Neural progenitor cell (in vitro differentiated cells): ENCODE results near the gene COX7A1. TPM values are rescaled to one million over a fixed set of nuclear protein-coding genes. Genes with fewer than 3 reads are reported as not detected.

Experiments used
- DNase-seq: peaks from one replicate; pipeline ENCODE4 v3.0.0-alpha.2; 2016; ENCODE audit warnings: low spot score
- H2AFZ ChIP-seq: fragments of 200-600 bp; sonication (generic); replicated peaks from 2 replicates; pipeline ENCODE4 v1.6.1; 2016; ENCODE audit warnings: antibody characterized with exemption
- H3F3A ChIP-seq: fragments of 200-600 bp; sonication (generic); 2 replicates; pipeline ENCODE4 v1.6.1; 2016; ENCODE audit warnings: antibody characterized with exemption, low read depth
- H3K27ac ChIP-seq: fragments of 200-600 bp; sonication (generic); 2 replicates; pipeline ENCODE4 v1.5.1; 2016; ENCODE audit warnings: mild to moderate bottlenecking
- H3K27me3 ChIP-seq: fragments of 200-600 bp; sonication (generic); 2 replicates; pipeline ENCODE4 v1.6.1; 2016; ENCODE audit warnings: mild to moderate bottlenecking, moderate library complexity
- H3K36me3 ChIP-seq: fragments of 200-600 bp; sonication (generic); 2 replicates; pipeline ENCODE4 v1.5.1; 2016
- H3K4me1 ChIP-seq: fragments of 200-600 bp; sonication (generic); 2 replicates; pipeline ENCODE4 v1.6.1; 2016; ENCODE audit warnings: mixed run types
- H3K4me2 ChIP-seq: fragments of 200-600 bp; sonication (generic); 2 replicates; pipeline ENCODE4 v1.6.1; 2016
- H3K4me3 ChIP-seq: fragments of 200-600 bp; sonication (generic); 2 replicates; pipeline ENCODE4 v1.5.1; 2016
- H3K79me2 ChIP-seq: fragments of 200-600 bp; sonication (generic); 2 replicates; pipeline ENCODE4 v1.6.1; 2016; ENCODE audit warnings: low read depth
- H3K9ac ChIP-seq: fragments of 200-600 bp; sonication (generic); 2 replicates; pipeline ENCODE4 v1.6.1; 2016
- H3K9me3 ChIP-seq: fragments of 200-600 bp; sonication (generic); 2 replicates; pipeline ENCODE4 v1.5.1; 2016; ENCODE audit warnings: low read depth
- H4K20me1 ChIP-seq: fragments of 200-600 bp; sonication (generic); 2 replicates; pipeline ENCODE4 v1.6.1; 2016; ENCODE audit warnings: low read depth
- H3K27ac Mint-ChIP-seq: 3 replicates; pipeline ENCODE4 v1.8.0; 2021; ENCODE audit warnings: mixed read lengths
- H3K27me3 Mint-ChIP-seq: 2 replicates; pipeline ENCODE4 v1.8.0; 2022; ENCODE audit warnings: low read depth, mild to moderate bottlenecking, inconsistent platforms, moderate library complexity, mixed read lengths; ENCODE audit not compliant: insufficient read depth
- H3K36me3 Mint-ChIP-seq: 3 replicates; pipeline ENCODE4 v1.8.0; 2021; ENCODE audit warnings: mixed read lengths
- H3K4me1 Mint-ChIP-seq: 3 replicates; pipeline ENCODE4 v1.8.0; 2021; ENCODE audit warnings: mixed read lengths
- H3K4me3 Mint-ChIP-seq: 3 replicates; pipeline ENCODE4 v1.8.0; 2021; ENCODE audit warnings: mild to moderate bottlenecking, moderate library complexity, mixed read lengths
- H3K9me3 Mint-ChIP-seq: 3 replicates; pipeline ENCODE4 v1.8.0; 2020; ENCODE audit warnings: mixed read lengths
- EZH2 ChIP-seq: fragments of 200-600 bp; sonication (generic); IDR thresholded peaks from 2 replicates; pipeline ENCODE4 v1.6.1; 2017; ENCODE audit warnings: antibody characterized with exemption, mild to moderate bottlenecking, moderate library complexity
- EZH2phosphoT487 ChIP-seq: fragments of 200-600 bp; sonication (generic); IDR thresholded peaks from 2 replicates; pipeline ENCODE4 v1.6.1; 2017; ENCODE audit warnings: antibody characterized with exemption
- total RNA-seq: library from RNA; depleted of rRNA; stranded (reverse); fragments of >200 nt; gene quantifications from 2 replicates; pipeline ENCODE4 v1.2.3, GENCODE V29; 2015; ENCODE audit warnings: low replicate concordance
- TF ChIP-seq, protein P1 (sequence below): fragments of 200-600 bp; sonication (generic); IDR thresholded peaks from 2 replicates; pipeline ENCODE4 v1.5.1; 2017; ENCODE audit warnings: antibody characterized with exemption, mild to moderate bottlenecking

COX7A1 gene
- total RNA-seq, 1 donor from 2014 or later = not detected

GRCh38 chr19:36151144-36152018 is 866 bp downstream of the COX7A1 start:
- Histone ChIP-seq H3K4me2 (no peak overlapping the region), H3K4me1 (peaks cover 4% of the 10 kb centered on the region), H3K27me3 (no peaks in the 10 kb centered on the region), H3K79me2 (no peaks in the 10 kb centered on the region), H3K9ac (no peak overlapping the region), H3K36me3 (no peaks in the 10 kb centered on the region), H3K4me3 (no peak overlapping the region), H3K27ac (no peak overlapping the region), H4K20me1 (no peaks in the 10 kb centered on the region), H2AFZ (no peak overlapping the region), H3F3A (no peaks in the 10 kb centered on the region), H3K9me3 (no peaks in the 10 kb centered on the region)
- peaks cover 17% of the 10 kb centered on the region for H3K36me3 Mint-ChIP-seq
- no peak overlapping the region for H3K4me3 Mint-ChIP-seq
- no peaks in the 10 kb centered on the region for H3K9me3 Mint-ChIP-seq
- H3K27me3 Mint-ChIP-seq = peaks cover 4% of the 10 kb centered on the region
- TF ChIP-seq EZH2phosphoT487 = no peak
- TF ChIP-seq, protein P1, sequence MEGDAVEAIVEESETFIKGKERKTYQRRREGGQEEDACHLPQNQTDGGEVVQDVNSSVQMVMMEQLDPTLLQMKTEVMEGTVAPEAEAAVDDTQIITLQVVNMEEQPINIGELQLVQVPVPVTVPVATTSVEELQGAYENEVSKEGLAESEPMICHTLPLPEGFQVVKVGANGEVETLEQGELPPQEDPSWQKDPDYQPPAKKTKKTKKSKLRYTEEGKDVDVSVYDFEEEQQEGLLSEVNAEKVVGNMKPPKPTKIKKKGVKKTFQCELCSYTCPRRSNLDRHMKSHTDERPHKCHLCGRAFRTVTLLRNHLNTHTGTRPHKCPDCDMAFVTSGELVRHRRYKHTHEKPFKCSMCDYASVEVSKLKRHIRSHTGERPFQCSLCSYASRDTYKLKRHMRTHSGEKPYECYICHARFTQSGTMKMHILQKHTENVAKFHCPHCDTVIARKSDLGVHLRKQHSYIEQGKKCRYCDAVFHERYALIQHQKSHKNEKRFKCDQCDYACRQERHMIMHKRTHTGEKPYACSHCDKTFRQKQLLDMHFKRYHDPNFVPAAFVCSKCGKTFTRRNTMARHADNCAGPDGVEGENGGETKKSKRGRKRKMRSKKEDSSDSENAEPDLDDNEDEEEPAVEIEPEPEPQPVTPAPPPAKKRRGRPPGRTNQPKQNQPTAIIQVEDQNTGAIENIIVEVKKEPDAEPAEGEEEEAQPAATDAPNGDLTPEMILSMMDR = no peak
- TF ChIP-seq EZH2 = no peak
- peaks cover 10% of the 10 kb centered on the region for H3K4me1 Mint-ChIP-seq
- H3K27ac Mint-ChIP-seq = no peak overlapping the region
- no peak for DNase-seq

DNA sequence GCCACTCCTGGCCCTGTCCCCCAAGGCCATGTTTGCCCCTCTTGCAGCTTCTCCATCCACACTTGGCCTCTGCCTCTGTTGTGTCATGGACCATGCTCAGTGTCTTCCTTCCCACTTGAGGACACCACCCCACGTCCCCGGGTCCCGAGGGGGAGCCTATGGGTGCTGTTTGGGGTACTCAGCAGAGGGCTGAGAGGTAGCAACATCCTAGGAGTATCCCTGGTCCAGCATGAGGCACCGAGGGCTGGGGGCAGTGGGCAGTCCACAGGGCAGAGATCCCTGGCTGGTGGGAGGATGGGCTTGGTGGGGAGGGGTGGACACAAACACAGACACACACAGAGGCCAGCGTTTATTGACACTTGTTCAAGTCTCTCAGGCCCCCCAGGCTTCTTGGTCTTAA is 1.7 kb downstream of the COX7A1 start:
- Histone ChIP-seq H4K20me1 (no peaks in the 10 kb centered on the region), H3K9ac (no peak overlapping the region), H2AFZ (no peak overlapping the region), H3K27ac (no peak overlapping the region), H3K27me3 (no peaks in the 10 kb centered on the region), H3K79me2 (no peaks in the 10 kb centered on the region), H3K4me1 (no peaks in the 10 kb centered on the region), H3K36me3 (no peaks in the 10 kb centered on the region), H3K4me3 (no peak overlapping the region), H3K9me3 (no peaks in the 10 kb centered on the region), H3F3A (no peaks in the 10 kb centered on the region), H3K4me2 (no peak overlapping the region)
- H3K36me3 Mint-ChIP-seq = peaks cover 25% of the 10 kb centered on the region
- H3K27ac Mint-ChIP-seq = no peak overlapping the region
- peaks cover 4% of the 10 kb centered on the region for H3K27me3 Mint-ChIP-seq
- DNase-seq = no peak
- no peaks in the 10 kb centered on the region for H3K9me3 Mint-ChIP-seq
- no peak overlapping the region for H3K4me3 Mint-ChIP-seq
- H3K4me1 Mint-ChIP-seq = peaks cover 5% of the 10 kb centered on the region
- TF ChIP-seq, protein P1 = no peak
- no peak for TF ChIP-seq EZH2phosphoT487
- TF ChIP-seq EZH2 = no peak

DNA sequence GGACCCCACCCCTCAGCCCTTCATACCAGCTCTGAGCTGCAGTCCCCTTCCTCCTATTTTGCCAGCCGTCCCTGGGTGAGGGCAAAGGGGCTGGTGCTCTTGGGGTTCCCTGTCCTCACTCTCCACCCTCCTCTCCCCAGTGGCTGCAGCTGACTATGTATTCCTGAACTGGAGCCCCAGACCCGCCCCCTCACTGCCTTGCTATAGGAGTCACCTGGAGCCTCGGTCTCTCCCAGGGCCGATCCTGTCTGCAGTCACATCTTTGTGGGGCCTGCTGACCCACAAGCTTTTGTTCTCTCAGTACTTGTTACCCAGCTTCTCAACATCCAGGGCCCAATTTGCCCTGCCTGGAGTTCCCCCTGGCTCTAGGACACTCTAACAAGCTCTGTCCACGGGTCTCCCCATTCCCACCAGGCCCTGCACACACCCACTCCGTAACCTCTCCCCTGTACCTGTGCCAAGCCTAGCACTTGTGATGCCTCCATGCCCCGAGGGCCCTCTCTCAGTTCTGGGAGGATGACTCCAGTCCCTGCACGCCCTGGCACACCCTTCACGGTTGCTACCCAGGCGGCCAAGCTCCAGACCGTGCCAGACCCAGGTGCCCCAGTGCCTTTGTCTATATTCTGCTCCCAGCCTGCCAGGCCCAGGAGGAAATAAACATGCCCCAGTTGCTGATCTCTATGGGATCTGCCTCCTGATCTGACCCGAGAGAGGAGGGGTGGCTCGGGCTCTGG is 2.4 kb downstream of the COX7A1 start:
- TF ChIP-seq EZH2phosphoT487 (no peak), EZH2 (no peak)
- TF ChIP-seq, protein P1 = no peak
- Mint-ChIP-seq H3K27ac (no peak overlapping the region), H3K36me3 (peaks cover 28% of the 10 kb centered on the region), H3K4me1 (no peaks in the 10 kb centered on the region), H3K4me3 (no peak overlapping the region), H3K27me3 (peaks cover 6% of the 10 kb centered on the region), H3K9me3 (no peaks in the 10 kb centered on the region)
- H3K4me1 ChIP-seq = no peaks in the 10 kb centered on the region
- H3K9ac ChIP-seq = no peak overlapping the region
- H3K27me3 ChIP-seq = no peaks in the 10 kb centered on the region
- H3F3A ChIP-seq = no peaks in the 10 kb centered on the region
- no peaks in the 10 kb centered on the region for H3K79me2 ChIP-seq
- no peak overlapping the region for H3K4me3 ChIP-seq
- no peak overlapping the region for H3K4me2 ChIP-seq
- H3K36me3 ChIP-seq = no peaks in the 10 kb centered on the region
- H3K9me3 ChIP-seq = no peaks in the 10 kb centered on the region
- H4K20me1 ChIP-seq = no peaks in the 10 kb centered on the region
- H2AFZ ChIP-seq = no peak overlapping the region
- H3K27ac ChIP-seq = no peak overlapping the region
- DNase-seq = no peak
